ENCODE data around the gene FAM161A.

Gene FAM161A

GRCh38 chr2:61845320-61845719, 8.5 kb downstream of the FAM161A start:
- no peak for TF ChIP-seq EZH2phosphoT487 (IDR thresholded peaks at IDR 0.05; ENCODE audit: low read length)
- no peak for TF ChIP-seq CTCF (IDR thresholded peaks at IDR 0.05; ENCODE audit: low read length)
- no peak for TF ChIP-seq EZH2 (optimal IDR thresholded peaks at IDR 0.05; ENCODE audit: low read depth, low read length)
- H3K27me3 ChIP-seq (replicated peaks; ENCODE audit: insufficient read depth, low read length), result no peaks in the 10 kb centered on the region
- H4K20me1 ChIP-seq (ENCODE audit: insufficient read depth, low read length), result no peaks in the 10 kb centered on the region
- no peak for DNase-seq
- H3K79me2 ChIP-seq (ENCODE audit: low read length), result no peaks in the 10 kb centered on the region
- no peaks in the 10 kb centered on the region for H3K9me3 ChIP-seq (replicated peaks; ENCODE audit: insufficient read depth, low read length)
- H3K27ac ChIP-seq (ENCODE audit: low read length), result no peak overlapping the region
- no peak overlapping the region for H3K4me3 ChIP-seq (ENCODE audit: low read length)
- H2AFZ ChIP-seq (ENCODE audit: low read length), result no peak overlapping the region
- no peaks in the 10 kb centered on the region; the same call in 1 of the 2 replicates for H3K36me3 ChIP-seq (replicated peaks; ENCODE audit: insufficient read depth, low read length)
- no peaks in the 10 kb centered on the region for H3K4me1 ChIP-seq (ENCODE audit: low read length)
- H3K9me2 ChIP-seq (replicated peaks; ENCODE audit: insufficient read depth, low read length), result no peaks in the 10 kb centered on the region
- no peak overlapping the region for H3K4me2 ChIP-seq (ENCODE audit: low read depth, low read length)
- H3K9ac ChIP-seq (ENCODE audit: low read length), result no peak overlapping the region
- H3F3A ChIP-seq (ENCODE audit: insufficient read depth, low read length), result no peaks in the 10 kb centered on the region

GRCh38 chr2:61841286-61841685, 12.6 kb downstream of the FAM161A start:
- Histone ChIP-seq H3K27ac (ENCODE audit: low read length) (no peak overlapping the region), H3K4me2 (ENCODE audit: low read depth, low read length) (no peak overlapping the region), H4K20me1 (ENCODE audit: insufficient read depth, low read length) (no peaks in the 10 kb centered on the region), H3K4me1 (ENCODE audit: low read length) (no peaks in the 10 kb centered on the region), H2AFZ (ENCODE audit: low read length) (no peak overlapping the region), H3K27me3 (replicated peaks; ENCODE audit: insufficient read depth, low read length) (no peaks in the 10 kb centered on the region), H3K9ac (ENCODE audit: low read length) (no peak overlapping the region), H3K4me3 (ENCODE audit: low read length) (no peak overlapping the region), H3F3A (ENCODE audit: insufficient read depth, low read length) (no peaks in the 10 kb centered on the region), H3K36me3 (replicated peaks; ENCODE audit: insufficient read depth, low read length) (no peaks in the 10 kb centered on the region; the same call in 1 of the 2 replicates), H3K9me2 (replicated peaks; ENCODE audit: insufficient read depth, low read length) (no peaks in the 10 kb centered on the region), H3K9me3 (replicated peaks; ENCODE audit: insufficient read depth, low read length) (no peaks in the 10 kb centered on the region), H3K79me2 (ENCODE audit: low read length) (no peaks in the 10 kb centered on the region)
- TF ChIP-seq EZH2phosphoT487 (IDR thresholded peaks at IDR 0.05; ENCODE audit: low read length), result no peak
- no peak for TF ChIP-seq CTCF (IDR thresholded peaks at IDR 0.05; ENCODE audit: low read length)
- TF ChIP-seq EZH2 (optimal IDR thresholded peaks at IDR 0.05; ENCODE audit: low read depth, low read length), result no peak
- no peak for DNase-seq

DNA sequence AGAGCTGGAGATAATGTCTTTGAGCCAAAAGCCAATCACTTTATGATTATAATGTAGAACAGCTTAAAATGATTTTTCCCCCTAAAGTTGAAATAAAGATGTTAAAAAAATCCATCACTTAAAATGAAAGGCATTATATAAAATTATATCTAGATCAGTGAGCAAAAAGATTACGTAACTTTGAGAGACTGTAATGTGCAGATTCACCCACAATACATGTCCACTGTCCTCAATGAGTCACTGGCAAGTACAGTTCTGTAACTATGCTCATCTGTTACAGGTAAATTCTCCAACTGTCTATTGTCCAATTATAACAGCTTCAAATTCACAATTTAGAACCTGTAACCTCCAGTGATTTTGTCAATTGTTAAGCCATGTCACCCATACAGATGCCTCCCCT, 19.0 kb downstream of the FAM161A start:
- Histone ChIP-seq H3K79me2 (ENCODE audit: low read length) (no peaks in the 10 kb centered on the region), H3K36me3 (replicated peaks; ENCODE audit: insufficient read depth, low read length) (no peaks in the 10 kb centered on the region), H3K27me3 (replicated peaks; ENCODE audit: insufficient read depth, low read length) (no peaks in the 10 kb centered on the region), H3F3A (ENCODE audit: insufficient read depth, low read length) (no peaks in the 10 kb centered on the region), H3K4me1 (ENCODE audit: low read length) (no peaks in the 10 kb centered on the region), H3K4me2 (ENCODE audit: low read depth, low read length) (no peak overlapping the region), H3K4me3 (ENCODE audit: low read length) (no peak overlapping the region), H2AFZ (ENCODE audit: low read length) (no peak overlapping the region), H3K9me3 (replicated peaks; ENCODE audit: insufficient read depth, low read length) (no peaks in the 10 kb centered on the region), H3K27ac (ENCODE audit: low read length) (no peak overlapping the region), H3K9ac (ENCODE audit: low read length) (no peak overlapping the region), H4K20me1 (ENCODE audit: insufficient read depth, low read length) (no peaks in the 10 kb centered on the region), H3K9me2 (replicated peaks; ENCODE audit: insufficient read depth, low read length) (no peaks in the 10 kb centered on the region)
- TF ChIP-seq CTCF (IDR thresholded peaks at IDR 0.05; ENCODE audit: low read length) (no peak), EZH2 (optimal IDR thresholded peaks at IDR 0.05; ENCODE audit: low read depth, low read length) (no peak), EZH2phosphoT487 (IDR thresholded peaks at IDR 0.05; ENCODE audit: low read length) (no peak)
- DNase-seq, result no peak
